ENCODE data around the gene KIAA0586. TPM values are rescaled to one million over a fixed set of nuclear protein-coding genes. Genes with fewer than 3 reads are reported as not detected.

Gene KIAA0586
- total and polyA plus RNA-seq, 9 of the 15 experiments (the other 6 are each of a cell fraction or from before 2014, with no cell fraction given) = 11.2 to 30.9 (median 22.6) TPM

DNA sequence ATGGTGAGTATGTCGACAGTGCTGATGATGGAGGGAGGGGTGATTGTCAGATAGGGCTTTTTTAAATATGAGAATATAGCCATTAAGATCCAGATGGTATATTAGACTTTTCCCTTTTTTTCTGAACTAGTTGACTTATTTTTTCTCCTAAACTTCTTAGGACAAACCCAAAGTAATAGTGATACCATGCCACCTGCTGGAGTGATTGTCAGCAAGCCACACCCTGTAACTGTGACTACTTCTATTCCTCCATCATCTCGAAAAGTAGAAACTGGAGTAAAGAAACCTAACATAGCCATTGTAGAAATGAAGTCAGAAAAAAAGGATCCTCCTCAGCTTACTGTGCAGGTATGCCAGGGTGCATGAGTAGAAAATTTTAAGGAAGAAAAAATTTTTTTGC, 40.1 kb downstream of the KIAA0586 start:
- intact Hi-C loops (cut with micrococcal nuclease) (no loop called here), in situ Hi-C loops (cut with MboI) (no loop called here)
- BruUV-seq (replicated peaks) = no TSS peak
- no peaks in the 10 kb centered on the region for H4K20me1 ChIP-seq (replicated peaks; ENCODE audit: control insufficient read depth, insufficient read depth, low read length)
- DNase-seq (ENCODE audit: extremely low read depth in 1 of 4, low spot score in 3 of 4) (no peak), FAIRE-seq (no peak), ATAC-seq (no peak)
- no peak overlapping the region for H3K9ac ChIP-seq (ENCODE audit: insufficient read depth in 1 of 2, low read depth in 2 of 2, low read length in 2 of 2)
- no peak overlapping the region for H3K4me3 ChIP-seq
- H2AFZ ChIP-seq (ENCODE audit: low read depth, low read length) = no peak overlapping the region
- no peaks in the 10 kb centered on the region for H3K4me1 ChIP-seq (replicated peaks in 1 of 2; ENCODE audit: control insufficient read depth in 2 of 2, insufficient read depth in 2 of 2, low read length in 2 of 2)
- POLR2A ChIA-PET = no interaction called here
- WGBS (ENCODE audit: insufficient coverage, low coverage, missing lambda C conversion rate) = 92% methylated on average over 2 of the region's 2 CpGs
- H3K9me3 ChIP-seq (replicated peaks; ENCODE audit: control insufficient read depth, insufficient read depth, low read depth, low read length) = no peaks in the 10 kb centered on the region
- no peak overlapping the region for H3K4me2 ChIP-seq (ENCODE audit: insufficient read depth, low read length)
- no peak overlapping the region for H3K27ac ChIP-seq (ENCODE audit: extremely low read depth, low read depth, low read length)
- H3K27me3 ChIP-seq (ENCODE audit: control insufficient read depth in 2 of 2, insufficient read depth in 2 of 2, low read length in 2 of 2) = no peaks in the 10 kb centered on the region
- H3K36me3 ChIP-seq (ENCODE audit: control insufficient read depth, insufficient read depth, low read length) = peaks cover 45% of the 10 kb centered on the region; the same call in 2 of the 3 replicates
- CTCF ChIA-PET (ENCODE audit: low intra/inter-chr PET ratio) = no interaction called here
- H3K79me2 ChIP-seq (ENCODE audit: control insufficient read depth, insufficient read depth, low read length) = no peaks in the 10 kb centered on the region
- H3K9me1 ChIP-seq (ENCODE audit: control insufficient read depth, insufficient read depth, low read length) = no peaks in the 10 kb centered on the region
- no peak for TF ChIP-seq NFIX (CRISPR knock-in tag; IDR thresholded peaks at IDR 0.05; ENCODE audit: low read depth)
- TF ChIP-seq, protein P1, sequence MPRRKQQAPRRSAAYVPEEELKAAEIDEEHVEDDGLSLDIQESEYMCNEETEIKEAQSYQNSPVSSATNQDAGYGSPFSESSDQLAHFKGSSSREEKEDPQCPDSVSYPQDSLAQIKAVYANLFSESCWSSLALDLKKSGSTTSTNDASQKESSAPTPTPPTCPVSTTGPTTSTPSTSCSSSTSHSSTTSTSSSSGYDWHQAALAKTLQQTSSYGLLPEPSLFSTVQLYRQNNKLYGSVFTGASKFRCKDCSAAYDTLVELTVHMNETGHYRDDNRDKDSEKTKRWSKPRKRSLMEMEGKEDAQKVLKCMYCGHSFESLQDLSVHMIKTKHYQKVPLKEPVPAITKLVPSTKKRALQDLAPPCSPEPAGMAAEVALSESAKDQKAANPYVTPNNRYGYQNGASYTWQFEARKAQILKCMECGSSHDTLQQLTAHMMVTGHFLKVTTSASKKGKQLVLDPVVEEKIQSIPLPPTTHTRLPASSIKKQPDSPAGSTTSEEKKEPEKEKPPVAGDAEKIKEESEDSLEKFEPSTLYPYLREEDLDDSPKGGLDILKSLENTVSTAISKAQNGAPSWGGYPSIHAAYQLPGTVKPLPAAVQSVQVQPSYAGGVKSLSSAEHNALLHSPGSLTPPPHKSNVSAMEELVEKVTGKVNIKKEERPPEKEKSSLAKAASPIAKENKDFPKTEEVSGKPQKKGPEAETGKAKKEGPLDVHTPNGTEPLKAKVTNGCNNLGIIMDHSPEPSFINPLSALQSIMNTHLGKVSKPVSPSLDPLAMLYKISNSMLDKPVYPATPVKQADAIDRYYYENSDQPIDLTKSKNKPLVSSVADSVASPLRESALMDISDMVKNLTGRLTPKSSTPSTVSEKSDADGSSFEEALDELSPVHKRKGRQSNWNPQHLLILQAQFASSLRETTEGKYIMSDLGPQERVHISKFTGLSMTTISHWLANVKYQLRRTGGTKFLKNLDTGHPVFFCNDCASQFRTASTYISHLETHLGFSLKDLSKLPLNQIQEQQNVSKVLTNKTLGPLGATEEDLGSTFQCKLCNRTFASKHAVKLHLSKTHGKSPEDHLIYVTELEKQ (CRISPR knock-in tag; IDR thresholded peaks at IDR 0.05) = no peak
- no peak for TF ChIP-seq RUNX1 (IDR thresholded peaks at IDR 0.05; ENCODE audit: low read depth)
- TF ChIP-seq SIX5 (IDR thresholded peaks at IDR 0.05; ENCODE audit: borderline replicate concordance in 1 of 2, insufficient read depth in 1 of 2, low read depth in 1 of 2, low read length in 2 of 2) = no peak
- TF ChIP-seq ZBTB7A (IDR thresholded peaks at IDR 0.05; ENCODE audit: borderline replicate concordance, control insufficient read depth, low read depth, low read length) = no peak
- no peak for TF ChIP-seq NFRKB (IDR thresholded peaks at IDR 0.05; ENCODE audit: low read depth)
- TF ChIP-seq RHOXF2B (CRISPR knock-in tag; conservative IDR thresholded peaks at IDR 0.05) = no peak
- TF ChIP-seq PHTF2 (CRISPR knock-in tag; IDR thresholded peaks at IDR 0.05) = no peak
- TF ChIP-seq, protein P2, sequence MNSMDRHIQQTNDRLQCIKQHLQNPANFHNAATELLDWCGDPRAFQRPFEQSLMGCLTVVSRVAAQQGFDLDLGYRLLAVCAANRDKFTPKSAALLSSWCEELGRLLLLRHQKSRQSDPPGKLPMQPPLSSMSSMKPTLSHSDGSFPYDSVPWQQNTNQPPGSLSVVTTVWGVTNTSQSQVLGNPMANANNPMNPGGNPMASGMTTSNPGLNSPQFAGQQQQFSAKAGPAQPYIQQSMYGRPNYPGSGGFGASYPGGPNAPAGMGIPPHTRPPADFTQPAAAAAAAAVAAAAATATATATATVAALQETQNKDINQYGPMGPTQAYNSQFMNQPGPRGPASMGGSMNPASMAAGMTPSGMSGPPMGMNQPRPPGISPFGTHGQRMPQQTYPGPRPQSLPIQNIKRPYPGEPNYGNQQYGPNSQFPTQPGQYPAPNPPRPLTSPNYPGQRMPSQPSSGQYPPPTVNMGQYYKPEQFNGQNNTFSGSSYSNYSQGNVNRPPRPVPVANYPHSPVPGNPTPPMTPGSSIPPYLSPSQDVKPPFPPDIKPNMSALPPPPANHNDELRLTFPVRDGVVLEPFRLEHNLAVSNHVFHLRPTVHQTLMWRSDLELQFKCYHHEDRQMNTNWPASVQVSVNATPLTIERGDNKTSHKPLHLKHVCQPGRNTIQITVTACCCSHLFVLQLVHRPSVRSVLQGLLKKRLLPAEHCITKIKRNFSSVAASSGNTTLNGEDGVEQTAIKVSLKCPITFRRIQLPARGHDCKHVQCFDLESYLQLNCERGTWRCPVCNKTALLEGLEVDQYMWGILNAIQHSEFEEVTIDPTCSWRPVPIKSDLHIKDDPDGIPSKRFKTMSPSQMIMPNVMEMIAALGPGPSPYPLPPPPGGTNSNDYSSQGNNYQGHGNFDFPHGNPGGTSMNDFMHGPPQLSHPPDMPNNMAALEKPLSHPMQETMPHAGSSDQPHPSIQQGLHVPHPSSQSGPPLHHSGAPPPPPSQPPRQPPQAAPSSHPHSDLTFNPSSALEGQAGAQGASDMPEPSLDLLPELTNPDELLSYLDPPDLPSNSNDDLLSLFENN (IDR thresholded peaks at IDR 0.05; ENCODE audit: low read depth in 2 of 2, low read length in 2 of 2) = no peak
- TF ChIP-seq RFX1 (IDR thresholded peaks at IDR 0.05) = no peak
- TF ChIP-seq, protein P3, sequence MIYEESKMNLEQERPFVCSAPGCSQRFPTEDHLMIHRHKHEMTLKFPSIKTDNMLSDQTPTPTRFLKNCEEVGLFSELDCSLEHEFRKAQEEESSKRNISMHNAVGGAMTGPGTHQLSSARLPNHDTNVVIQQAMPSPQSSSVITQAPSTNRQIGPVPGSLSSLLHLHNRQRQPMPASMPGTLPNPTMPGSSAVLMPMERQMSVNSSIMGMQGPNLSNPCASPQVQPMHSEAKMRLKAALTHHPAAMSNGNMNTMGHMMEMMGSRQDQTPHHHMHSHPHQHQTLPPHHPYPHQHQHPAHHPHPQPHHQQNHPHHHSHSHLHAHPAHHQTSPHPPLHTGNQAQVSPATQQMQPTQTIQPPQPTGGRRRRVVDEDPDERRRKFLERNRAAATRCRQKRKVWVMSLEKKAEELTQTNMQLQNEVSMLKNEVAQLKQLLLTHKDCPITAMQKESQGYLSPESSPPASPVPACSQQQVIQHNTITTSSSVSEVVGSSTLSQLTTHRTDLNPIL (CRISPR knock-in tag; IDR thresholded peaks at IDR 0.05) = no peak
- TF ChIP-seq LARP7 (IDR thresholded peaks at IDR 0.05) = no peak
- no peak for TF ChIP-seq TRIM28 (IDR thresholded peaks at IDR 0.05)
- TF ChIP-seq ZNF584 (CRISPR knock-in tag; IDR thresholded peaks at IDR 0.05; ENCODE audit: low read depth) = no peak
- TF ChIP-seq ZNF695 (CRISPR knock-in tag; IDR thresholded peaks at IDR 0.05) = no peak
- TF ChIP-seq MYC (IDR thresholded peaks at IDR 0.05; ENCODE audit: low read depth, low read length) = no peak
- TF ChIP-seq MYC (CRISPR knock-in tag; IDR thresholded peaks at IDR 0.05; ENCODE audit: borderline replicate concordance, low read depth) = no peak
